Measurements from ENCODE around the gene LRP11.
"Not testable (repeated sequence)": the region's sequence is repeated elsewhere in the genome, so short reads cannot be mapped to it uniquely, and the experiment has no call there.

Gene LRP11

DNA sequence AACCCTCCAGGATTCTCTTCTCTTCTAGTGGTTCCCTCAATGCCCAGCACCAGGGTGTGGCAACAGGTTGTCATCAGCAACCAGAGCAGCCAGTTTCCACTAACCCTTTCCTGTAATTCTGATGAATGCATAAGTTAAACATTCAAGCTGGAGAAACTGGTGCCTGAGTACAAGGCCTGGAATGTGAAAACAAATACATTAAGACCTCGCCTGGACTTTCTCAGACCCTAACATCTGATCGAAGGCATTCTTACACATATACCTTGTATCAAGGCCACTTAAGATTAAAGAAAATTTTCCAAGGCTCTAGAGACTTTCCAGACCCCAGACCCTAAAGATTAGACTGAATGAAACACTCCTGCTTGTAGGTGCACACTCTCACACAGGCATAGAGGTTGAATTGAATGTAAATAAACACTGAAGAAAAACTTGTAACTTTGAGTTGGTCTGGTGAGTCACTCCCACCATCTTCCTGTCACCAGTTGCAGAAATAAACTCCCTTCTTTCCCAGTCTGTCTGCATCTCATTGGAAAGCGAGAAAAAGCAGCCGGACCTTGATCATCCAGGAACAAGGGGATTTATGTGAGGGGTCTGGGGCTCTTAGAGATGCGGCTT lies 9.0 kb downstream of the LRP11 start:
- H3K14ac ChIP-seq (ENCODE audit: low read length), result no peak overlapping the region
- H3K79me2 ChIP-seq (ENCODE audit: control insufficient read depth, insufficient read depth, low read length, poor library complexity), result no peaks in the 10 kb centered on the region
- WGBS (ENCODE audit: extremely low coverage, insufficient coverage, insufficient read length), result no CpG with 5 or more reads among the region's 5 CpGs

DNA sequence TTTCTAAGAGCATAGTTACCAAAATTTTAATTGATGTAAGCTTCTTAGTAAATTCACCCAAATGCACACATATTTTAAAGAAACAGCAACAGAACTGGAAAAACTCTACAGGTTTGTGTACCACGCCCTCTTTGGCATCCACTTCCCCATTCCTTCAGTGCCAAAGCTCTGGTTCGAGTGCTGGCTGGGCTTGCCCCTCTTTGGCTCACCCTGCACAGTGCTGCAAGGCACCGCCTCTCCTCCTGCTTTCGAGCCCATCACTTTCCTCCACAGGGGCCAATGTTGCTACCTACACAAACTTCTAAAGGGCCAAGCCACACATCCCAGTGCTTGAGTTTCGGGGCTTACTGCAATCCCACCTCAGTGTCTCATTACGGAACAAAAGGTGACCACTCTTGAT lies 9.6 kb downstream of the LRP11 start:
- H3K23ac ChIP-seq (ENCODE audit: low read length), result no peak overlapping the region
- H3K4ac ChIP-seq (ENCODE audit: low read depth, low read length), result peak overlapping the region; percentile 2
- H4K91ac ChIP-seq (ENCODE audit: low read depth, low read length), result peak overlapping the region; percentile 74
- H2AFZ ChIP-seq (ENCODE audit: insufficient read depth, low read length, poor library complexity), result no peak overlapping the region
- H3K27ac ChIP-seq (ENCODE audit: low read depth, low read length), result peak overlapping the region; percentile 65
- H3K18ac ChIP-seq (ENCODE audit: low read length), result no peak overlapping the region
- no peak overlapping the region for H4K8ac ChIP-seq (ENCODE audit: low read depth, low read length)
- peak overlapping the region; percentile 34 for H2BK12ac ChIP-seq (ENCODE audit: low read length)
- peak overlapping the region; percentile 10 for H2BK5ac ChIP-seq (ENCODE audit: low read depth, low read length, poor library complexity)
- H3K79me1 ChIP-seq (ENCODE audit: low read length), result peaks cover 4% of the 10 kb centered on the region
- H3K36me3 ChIP-seq (ENCODE audit: control insufficient read depth in 1 of 2, insufficient read depth in 2 of 2, low read length in 2 of 2), result no peaks in the 10 kb centered on the region
- WGBS (ENCODE audit: extremely low coverage, insufficient coverage, insufficient read length), result no CpG with 5 or more reads among the region's 6 CpGs
- no peak overlapping the region for H3K9ac ChIP-seq (ENCODE audit: low read length)
- H4K12ac ChIP-seq (ENCODE audit: low read depth, low read length), result no peak overlapping the region
- H3K79me2 ChIP-seq (ENCODE audit: control insufficient read depth, insufficient read depth, low read length, poor library complexity), result no peaks in the 10 kb centered on the region
- H3K4me2 ChIP-seq (ENCODE audit: low read length), result peak overlapping the region; percentile 49
- H3K4me3 ChIP-seq (ENCODE audit: low read depth, low read length), result no peak overlapping the region
- H3K14ac ChIP-seq (ENCODE audit: low read length), result peak overlapping the region; percentile 41
- no peaks in the 10 kb centered on the region for H3K27me3 ChIP-seq (ENCODE audit: insufficient read depth, low read length)
- H2BK120ac ChIP-seq (ENCODE audit: insufficient read depth, low read length, poor library complexity), result peak overlapping the region; percentile 56
- peak; percentile 73 to 82 for DNase-seq
- H2AK5ac ChIP-seq (ENCODE audit: low read length), result peak overlapping the region; percentile 31
- H3K9me3 ChIP-seq (ENCODE audit: insufficient read depth, low read depth, low read length), result no peaks in the 10 kb centered on the region
- peaks cover 11 to 12% of the 10 kb centered on the region in 2 experiments for H3K4me1 ChIP-seq (ENCODE audit: control insufficient read depth in 1 of 2, insufficient read depth in 2 of 2, low read length in 2 of 2)

More for the DNA sequence above, 9.0 kb downstream of the LRP11 start:
- no peaks in the 10 kb centered on the region for H3K36me3 ChIP-seq (ENCODE audit: control insufficient read depth in 1 of 2, insufficient read depth in 2 of 2, low read length in 2 of 2)
- H3K79me1 ChIP-seq (ENCODE audit: low read length), result peaks cover 4% of the 10 kb centered on the region
- H3K9me3 ChIP-seq (ENCODE audit: insufficient read depth, low read depth, low read length), result no peaks in the 10 kb centered on the region
- H3K4me3 ChIP-seq (ENCODE audit: low read depth, low read length), result no peak overlapping the region
- H3K4me2 ChIP-seq (ENCODE audit: low read length), result peak overlapping the region; percentile 49
- H2AK5ac ChIP-seq (ENCODE audit: low read length), result no peak overlapping the region
- H3K4me1 ChIP-seq (ENCODE audit: control insufficient read depth in 1 of 2, insufficient read depth in 2 of 2, low read length in 2 of 2), result peaks cover 11 to 12% of the 10 kb centered on the region in 2 experiments
- H4K8ac ChIP-seq (ENCODE audit: low read depth, low read length), result no peak overlapping the region
- peak overlapping the region; percentile 10 for H2BK5ac ChIP-seq (ENCODE audit: low read depth, low read length, poor library complexity)
- no peak overlapping the region for H2BK12ac ChIP-seq (ENCODE audit: low read length)
- no peak overlapping the region for H3K9ac ChIP-seq (ENCODE audit: low read length)
- H2AFZ ChIP-seq (ENCODE audit: insufficient read depth, low read length, poor library complexity), result no peak overlapping the region
- peak overlapping the region; percentile 65 for H3K27ac ChIP-seq (ENCODE audit: low read depth, low read length)
- H3K27me3 ChIP-seq (ENCODE audit: insufficient read depth, low read length), result no peaks in the 10 kb centered on the region
- peak; percentile 94 to 95 for DNase-seq
- no peak overlapping the region for H3K18ac ChIP-seq (ENCODE audit: low read length)
- no peak overlapping the region for H4K12ac ChIP-seq (ENCODE audit: low read depth, low read length)
- H3K23ac ChIP-seq (ENCODE audit: low read length), result no peak overlapping the region
- H2BK120ac ChIP-seq (ENCODE audit: insufficient read depth, low read length, poor library complexity), result no peak overlapping the region
- H4K91ac ChIP-seq (ENCODE audit: low read depth, low read length), result no peak overlapping the region
- no peak overlapping the region for H3K4ac ChIP-seq (ENCODE audit: low read depth, low read length)

DNA sequence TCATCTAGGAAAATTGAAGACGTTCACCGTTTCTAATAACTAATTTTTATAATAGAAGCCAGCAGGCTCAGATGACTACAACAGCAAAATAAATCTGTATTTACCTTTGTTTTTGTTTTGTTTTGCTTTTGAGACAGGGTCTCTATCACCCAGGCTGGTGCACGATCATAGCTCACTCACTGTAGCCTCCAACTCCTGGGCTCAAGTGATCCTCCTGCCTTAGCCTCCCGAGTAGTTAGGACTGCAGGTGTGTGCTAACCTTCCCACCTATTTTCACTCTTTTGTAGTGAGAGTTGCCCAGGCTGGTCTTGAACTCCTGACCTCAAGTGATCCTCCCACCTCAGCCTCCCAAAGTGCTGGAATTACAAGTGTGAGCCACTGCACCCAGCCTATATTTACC lies 10.1 kb downstream of the LRP11 start:
- not testable (repeated sequence) for H2BK5ac ChIP-seq (ENCODE audit: low read depth, low read length, poor library complexity); H3K79me2 ChIP-seq (ENCODE audit: control insufficient read depth, insufficient read depth, low read length, poor library complexity); H4K8ac ChIP-seq (ENCODE audit: low read depth, low read length); H3K9ac ChIP-seq (ENCODE audit: low read length); DNase-seq; H2AK5ac ChIP-seq (ENCODE audit: low read length); H2AFZ ChIP-seq (ENCODE audit: insufficient read depth, low read length, poor library complexity); H3K79me1 ChIP-seq (ENCODE audit: low read length); H3K27ac ChIP-seq (ENCODE audit: low read depth, low read length); H3K18ac ChIP-seq (ENCODE audit: low read length); H3K27me3 ChIP-seq (ENCODE audit: insufficient read depth, low read length); H3K4me3 ChIP-seq (ENCODE audit: low read depth, low read length); H3K36me3 ChIP-seq (ENCODE audit: control insufficient read depth in 1 of 2, insufficient read depth in 2 of 2, low read length in 2 of 2); H3K4me2 ChIP-seq (ENCODE audit: low read length); H2BK120ac ChIP-seq (ENCODE audit: insufficient read depth, low read length, poor library complexity); H3K14ac ChIP-seq (ENCODE audit: low read length); H3K4ac ChIP-seq (ENCODE audit: low read depth, low read length); H4K12ac ChIP-seq (ENCODE audit: low read depth, low read length); H3K9me3 ChIP-seq (ENCODE audit: insufficient read depth, low read depth, low read length); H3K23ac ChIP-seq (ENCODE audit: low read length)
- Histone ChIP-seq H3K4me1 (ENCODE audit: control insufficient read depth in 1 of 2, insufficient read depth in 2 of 2, low read length in 2 of 2) (peaks cover 11 to 12% of the 10 kb centered on the region in 2 experiments), H4K91ac (ENCODE audit: low read depth, low read length) (peak overlapping the region; percentile 41), H2BK12ac (ENCODE audit: low read length) (peak overlapping the region; percentile 16)
- WGBS (ENCODE audit: extremely low coverage, insufficient coverage, insufficient read length), result no CpG with 5 or more reads among the region's 4 CpGs

DNA sequence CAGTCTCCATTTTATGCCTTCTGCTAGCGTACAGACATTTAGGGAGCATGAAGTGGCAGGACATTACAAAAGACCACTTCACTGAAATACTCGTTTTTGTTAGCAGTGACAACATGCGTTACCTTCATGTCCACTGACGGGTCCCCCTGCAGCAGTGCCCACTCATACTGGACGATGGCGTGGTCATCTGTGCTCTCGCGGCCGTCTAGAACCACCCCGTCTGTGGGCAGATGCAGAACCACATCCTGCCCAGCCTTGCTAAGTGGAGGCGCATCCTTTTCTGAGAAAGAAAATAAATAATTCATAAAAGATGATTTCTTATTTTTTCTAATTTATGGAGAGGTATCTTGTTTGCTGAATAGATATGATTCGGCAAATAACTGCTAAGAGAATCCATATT lies 11.3 kb downstream of the LRP11 start:
- H3K79me2 ChIP-seq (ENCODE audit: control insufficient read depth, insufficient read depth, low read length, poor library complexity), result no peaks in the 10 kb centered on the region
- H2BK12ac ChIP-seq (ENCODE audit: low read length), result peak overlapping the region; percentile 61
- no peaks in the 10 kb centered on the region for H3K9me3 ChIP-seq (ENCODE audit: insufficient read depth, low read depth, low read length)
- H3K9ac ChIP-seq (ENCODE audit: low read length), result no peak overlapping the region
- peaks cover 4% of the 10 kb centered on the region for H3K79me1 ChIP-seq (ENCODE audit: low read length)
- no peak overlapping the region for H3K18ac ChIP-seq (ENCODE audit: low read length)
- no peak overlapping the region for H2BK5ac ChIP-seq (ENCODE audit: low read depth, low read length, poor library complexity)
- H3K4ac ChIP-seq (ENCODE audit: low read depth, low read length), result no peak overlapping the region
- peak overlapping the region; percentile 63 for H2BK120ac ChIP-seq (ENCODE audit: insufficient read depth, low read length, poor library complexity)
- H3K27me3 ChIP-seq (ENCODE audit: insufficient read depth, low read length), result no peaks in the 10 kb centered on the region
- H2AK5ac ChIP-seq (ENCODE audit: low read length), result no peak overlapping the region
- no peak overlapping the region for H4K8ac ChIP-seq (ENCODE audit: low read depth, low read length)
- peak overlapping the region; percentile 53 for H3K14ac ChIP-seq (ENCODE audit: low read length)
- no peak overlapping the region for H2AFZ ChIP-seq (ENCODE audit: insufficient read depth, low read length, poor library complexity)
- no peaks in the 10 kb centered on the region for H3K36me3 ChIP-seq (ENCODE audit: control insufficient read depth in 1 of 2, insufficient read depth in 2 of 2, low read length in 2 of 2)
- no peak overlapping the region for H3K27ac ChIP-seq (ENCODE audit: low read depth, low read length)
- no peak overlapping the region for H3K23ac ChIP-seq (ENCODE audit: low read length)
- no peak overlapping the region for H4K12ac ChIP-seq (ENCODE audit: low read depth, low read length)
- no peak for DNase-seq
- no CpG with 5 or more reads among the region's 12 CpGs for WGBS (ENCODE audit: extremely low coverage, insufficient coverage, insufficient read length)
- peaks cover 11 to 12% of the 10 kb centered on the region in 2 experiments for H3K4me1 ChIP-seq (ENCODE audit: control insufficient read depth in 1 of 2, insufficient read depth in 2 of 2, low read length in 2 of 2)
- H4K91ac ChIP-seq (ENCODE audit: low read depth, low read length), result no peak overlapping the region
- no peak overlapping the region for H3K4me3 ChIP-seq (ENCODE audit: low read depth, low read length)
- no peak overlapping the region for H3K4me2 ChIP-seq (ENCODE audit: low read length)
